CD4-positive, alpha-beta T cell treated with Interleukin-21 for 1 hour (primary cell): ENCODE data around the gene PPP1CC.
"Not testable (repeated sequence)": the region's sequence is repeated elsewhere in the genome, so short reads cannot be mapped to it uniquely, and the experiment has no call there.

Experiments
- DNase-seq: peaks from one replicate; pipeline ENCODE4 v3.0.0-alpha.2; 2020

Gene PPP1CC

DNA sequence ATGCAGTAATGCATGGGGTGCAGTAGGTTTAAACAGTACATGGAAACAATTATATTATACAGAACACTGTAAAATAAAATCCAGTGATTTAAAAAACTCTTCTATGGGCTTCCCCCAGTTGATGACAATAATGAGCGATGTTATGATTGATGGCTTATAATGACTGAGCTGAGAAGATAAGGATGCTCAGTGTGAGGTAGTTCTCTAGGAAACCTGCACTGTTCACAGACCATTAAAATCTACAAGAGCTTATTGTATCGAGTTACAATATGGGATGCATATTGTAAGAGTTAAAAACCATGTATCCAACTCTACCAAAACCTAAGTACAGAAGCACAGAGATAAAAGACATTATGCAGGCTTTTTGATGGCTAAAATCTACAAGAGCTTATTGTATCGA, 19.8 kb downstream of the PPP1CC start:
- not testable (repeated sequence) for DNase-seq

DNA sequence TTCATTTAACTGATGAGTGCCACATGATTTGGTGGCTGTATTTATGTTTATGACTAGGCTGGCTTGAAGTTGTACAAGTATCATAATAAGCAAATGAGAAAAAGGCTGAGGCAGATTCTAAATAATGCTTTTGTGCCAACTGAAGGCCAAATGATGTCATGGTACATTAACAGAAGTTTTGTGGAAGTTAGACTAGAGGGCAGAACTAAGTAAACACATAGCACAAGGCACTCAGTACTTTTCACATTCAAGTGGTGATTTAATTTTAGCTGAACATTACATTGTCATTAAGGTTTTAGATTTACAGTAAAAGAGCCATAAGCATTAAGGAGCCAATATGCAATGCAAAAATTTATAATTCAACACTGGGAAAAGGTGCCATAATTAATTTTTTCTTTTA, 21.1 kb downstream of the PPP1CC start:
- DNase-seq = no peak

DNA sequence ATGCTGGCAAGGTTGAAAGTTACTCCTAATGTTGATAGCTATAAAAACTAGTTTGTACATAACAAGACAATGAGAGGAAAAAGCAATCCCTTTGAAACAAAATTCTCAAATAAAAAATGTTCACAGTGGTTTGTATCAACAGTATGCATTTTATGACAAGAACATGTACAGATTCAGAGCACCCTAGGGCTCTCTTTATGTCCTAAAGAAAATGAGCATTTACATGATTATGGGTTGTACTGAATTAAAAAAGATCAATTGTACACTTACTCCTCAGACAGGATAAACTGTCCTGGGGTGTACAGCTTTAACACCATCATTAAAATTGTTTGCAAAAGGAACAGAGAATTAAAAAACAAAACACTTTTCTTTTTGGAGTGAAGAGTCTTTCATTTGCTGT, 22.2 kb downstream of the PPP1CC start:
- DNase-seq = no peak

DNA sequence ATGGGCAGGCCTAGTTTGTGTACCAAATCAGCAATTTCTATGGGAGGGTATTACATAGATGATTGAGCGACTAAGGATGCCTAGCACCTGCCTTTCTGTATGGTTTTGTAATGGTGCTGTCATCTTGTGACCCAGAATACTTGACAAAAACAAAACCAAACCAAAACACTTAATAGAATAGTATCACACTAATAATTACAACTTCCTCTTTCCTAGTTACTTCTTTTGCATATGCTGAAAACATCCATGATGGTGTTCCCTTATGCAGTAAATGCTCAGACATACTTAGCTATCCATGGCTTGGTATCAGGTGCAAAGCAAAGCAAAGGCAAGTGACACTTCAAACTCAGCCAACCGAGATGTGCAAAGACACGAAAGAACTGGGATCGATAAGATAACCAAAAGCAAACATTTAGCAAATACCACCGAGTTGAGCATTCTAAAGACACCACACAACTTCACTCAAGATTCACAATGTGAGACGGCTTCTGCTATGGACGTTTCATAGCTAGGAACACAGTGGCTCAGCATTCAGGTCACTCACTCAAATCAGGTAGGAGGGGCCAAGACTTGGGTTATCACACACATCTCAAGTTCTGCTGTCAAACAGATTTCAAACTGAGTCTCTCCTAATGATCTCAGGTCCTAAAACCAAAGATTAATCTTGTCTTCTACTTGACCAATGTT, 24.3 kb downstream of the PPP1CC start:
- no peak for DNase-seq

DNA sequence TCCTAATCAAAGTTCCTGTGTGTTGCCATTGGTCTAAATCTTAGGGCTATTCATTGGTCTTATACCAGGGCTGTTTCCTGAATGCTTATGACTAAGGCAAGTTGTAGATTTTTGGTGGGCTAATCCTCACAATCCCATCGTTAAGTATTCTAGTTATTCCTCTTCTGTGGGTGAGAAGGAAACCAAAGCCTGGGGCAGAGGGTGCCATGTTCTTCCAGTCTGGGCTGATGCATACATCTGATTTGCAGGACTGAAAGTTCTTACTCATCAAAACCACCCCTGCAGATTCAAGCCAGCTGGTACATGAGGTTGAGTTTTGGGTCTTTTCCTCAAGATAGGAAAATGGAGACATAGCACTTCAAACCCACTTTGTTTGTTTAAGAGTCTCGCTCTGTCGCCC, 25.7 kb downstream of the PPP1CC start:
- DNase-seq = no peak

DNA sequence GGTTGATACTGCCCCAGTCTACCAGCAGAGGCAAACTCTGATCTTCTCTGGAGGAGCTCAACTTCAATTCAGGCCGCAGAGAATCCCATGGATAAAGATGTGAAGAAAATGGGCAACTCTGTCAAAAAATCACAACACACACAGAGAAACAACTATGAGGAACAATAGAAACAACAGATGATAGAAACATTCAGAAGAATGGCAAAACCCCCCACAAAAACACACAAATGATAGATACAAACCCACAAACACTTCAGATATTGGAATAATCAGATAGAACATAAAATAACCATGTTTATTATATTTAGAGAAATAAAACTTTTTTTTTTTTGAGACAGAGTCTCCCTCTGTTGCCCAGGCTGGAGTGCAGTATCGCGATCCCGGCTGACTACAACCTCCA, 33.8 kb downstream of the PPP1CC start:
- DNase-seq = no peak

DNA sequence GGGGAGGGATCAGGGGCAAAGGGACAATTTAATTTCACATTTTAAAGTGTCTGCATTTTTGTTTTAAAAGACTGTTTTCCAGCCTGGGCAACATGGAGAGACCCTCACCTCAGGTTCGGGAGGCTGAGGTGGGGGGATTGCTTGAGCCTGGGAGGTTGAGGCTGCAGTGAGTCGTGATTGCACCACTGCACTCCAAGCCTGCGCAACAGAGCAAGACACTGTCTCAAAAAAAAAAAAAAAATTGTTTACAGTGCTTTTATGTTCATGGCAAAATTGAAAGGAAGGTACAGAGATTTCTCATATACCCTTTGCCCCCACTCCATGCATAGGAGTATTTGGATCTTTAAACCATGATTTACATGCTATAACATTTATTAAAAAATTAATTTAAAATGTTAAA, 37.4 kb downstream of the PPP1CC start:
- no peak for DNase-seq

DNA sequence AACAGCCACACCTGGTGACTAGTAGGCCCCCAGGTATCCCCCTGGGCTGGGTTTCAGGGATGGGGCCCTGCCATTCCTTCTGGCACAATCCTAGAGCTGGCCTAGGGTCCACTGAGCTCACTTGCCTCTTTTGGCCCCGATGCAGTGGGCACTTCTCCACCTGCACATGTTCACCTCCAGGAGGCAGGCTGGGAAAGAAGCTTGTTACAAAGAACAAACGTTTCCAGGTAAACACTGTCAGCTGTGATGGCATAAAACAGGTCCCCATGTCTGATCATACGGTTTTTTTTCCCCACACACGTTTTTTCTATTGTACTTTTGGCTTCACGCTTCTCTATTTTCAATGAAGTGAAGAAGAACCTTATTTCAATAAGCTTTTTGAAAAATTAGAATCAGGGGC, 37.9 kb downstream of the PPP1CC start:
- DNase-seq = peak; percentile 22

DNA sequence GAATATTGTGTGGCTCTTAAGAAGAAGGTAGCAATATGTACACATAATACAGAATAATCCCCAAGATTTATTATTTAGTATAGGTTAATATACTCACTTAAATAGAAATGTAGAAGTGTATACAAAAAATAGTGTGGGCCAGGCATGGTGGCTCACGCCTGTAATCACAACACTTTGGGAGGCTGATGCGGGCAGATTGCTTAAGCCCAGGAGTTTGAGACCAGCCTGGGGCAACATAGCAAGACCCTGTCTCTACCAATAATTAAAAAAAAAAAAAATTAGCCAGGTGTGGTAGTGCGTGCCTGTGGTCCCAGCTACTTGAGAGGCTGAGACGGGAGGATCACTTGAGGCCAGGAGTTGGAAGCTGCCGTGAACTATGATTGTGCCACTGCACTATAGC, 38.5 kb downstream of the PPP1CC start:
- DNase-seq = no peak

DNA sequence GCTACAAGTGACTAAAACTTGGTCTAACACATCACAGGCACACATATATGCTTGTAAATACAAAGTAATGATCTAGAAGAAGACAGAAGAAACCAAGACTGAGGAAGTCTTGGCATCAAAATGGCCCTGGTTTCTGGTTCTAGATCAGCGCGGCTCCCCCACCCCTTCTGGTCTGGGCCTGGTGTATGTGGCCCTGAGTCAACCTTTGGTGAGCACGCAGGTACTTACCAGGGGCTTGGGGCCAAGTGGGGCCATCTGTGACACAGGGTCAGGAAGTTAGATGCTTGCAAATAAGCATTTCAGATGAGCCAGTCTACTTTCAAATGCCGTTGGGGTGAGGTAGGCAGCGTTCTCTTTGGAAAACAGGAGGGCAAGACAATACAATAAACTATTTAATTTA, 40.6 kb downstream of the PPP1CC start:
- no peak for DNase-seq

DNA sequence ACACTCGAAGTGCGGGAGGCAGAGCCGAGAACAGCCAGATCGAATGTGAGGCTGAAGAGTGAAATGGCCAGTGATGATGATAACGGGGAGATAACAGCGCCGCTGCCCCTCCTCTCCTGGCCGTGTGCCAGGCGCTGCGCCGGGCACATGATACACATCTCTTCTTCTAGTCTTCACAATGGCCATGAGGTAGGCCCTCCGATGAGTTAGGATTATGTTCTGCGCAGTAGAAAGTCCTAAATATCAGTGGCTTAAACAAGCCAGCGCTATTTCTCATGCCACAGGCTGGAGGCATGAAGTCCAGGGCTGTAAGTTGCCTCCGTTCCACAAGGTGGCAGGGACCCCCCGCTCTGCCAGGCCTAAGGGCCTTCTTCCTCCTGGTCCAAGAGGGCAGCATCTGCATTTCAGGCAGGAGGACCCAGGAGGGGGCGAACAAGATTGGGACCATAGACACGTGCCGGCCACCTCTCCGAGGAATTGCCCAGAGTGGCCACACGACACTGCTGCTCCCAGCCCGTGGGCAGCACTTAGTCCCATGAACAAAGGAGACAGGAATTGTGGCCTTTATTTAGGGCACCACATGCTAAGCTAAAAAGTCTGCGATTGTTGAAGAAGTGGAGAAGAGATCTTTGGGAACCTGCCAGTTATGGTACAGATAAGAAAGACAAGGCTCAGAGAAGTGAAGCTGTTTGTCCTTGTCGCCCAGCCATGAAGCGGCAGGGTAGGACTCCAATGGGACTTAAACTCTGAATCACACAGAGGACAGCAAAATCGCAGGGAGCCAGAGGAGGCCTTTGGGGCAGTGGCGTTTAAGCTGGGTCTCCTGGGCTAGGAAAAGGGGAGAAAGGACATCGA, 42.9 kb downstream of the PPP1CC start:
- no peak for DNase-seq

DNA sequence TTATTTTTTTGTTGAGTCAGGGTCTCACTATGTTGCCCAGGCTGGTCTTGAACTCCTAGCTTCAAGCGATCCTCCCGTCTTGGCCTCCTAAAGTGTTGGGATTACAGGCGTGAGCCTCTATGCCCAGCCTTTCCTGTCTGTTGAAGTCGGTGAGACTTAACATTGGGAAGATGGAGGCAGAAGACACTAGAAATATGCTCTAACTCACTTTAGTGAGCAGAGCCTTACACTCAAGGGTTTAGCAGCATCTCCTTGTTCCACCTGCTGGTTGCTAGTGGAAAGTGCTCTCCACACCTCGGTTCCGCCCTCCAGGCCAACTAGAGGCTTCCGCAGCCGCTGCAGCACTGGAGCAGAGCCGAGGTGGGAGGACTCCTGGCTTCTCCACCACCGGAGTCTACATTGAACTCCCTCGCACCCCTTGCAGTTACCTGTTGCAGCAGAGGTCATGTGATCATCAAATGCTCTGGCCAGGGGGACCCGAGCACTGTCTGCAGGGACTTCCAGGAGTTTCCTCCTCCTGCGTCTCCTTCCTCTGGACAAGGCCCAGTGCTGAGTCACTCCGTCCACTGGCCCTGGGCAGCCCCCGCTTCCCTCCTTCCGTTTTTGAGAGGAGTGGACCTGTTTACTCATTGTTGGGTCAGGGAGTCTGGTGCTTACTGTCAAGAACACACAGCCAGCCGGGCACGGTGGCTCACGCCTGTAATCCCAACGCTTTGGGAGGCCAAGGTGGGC, 44.4 kb downstream of the PPP1CC start:
- peak; percentile 85 for DNase-seq

DNA sequence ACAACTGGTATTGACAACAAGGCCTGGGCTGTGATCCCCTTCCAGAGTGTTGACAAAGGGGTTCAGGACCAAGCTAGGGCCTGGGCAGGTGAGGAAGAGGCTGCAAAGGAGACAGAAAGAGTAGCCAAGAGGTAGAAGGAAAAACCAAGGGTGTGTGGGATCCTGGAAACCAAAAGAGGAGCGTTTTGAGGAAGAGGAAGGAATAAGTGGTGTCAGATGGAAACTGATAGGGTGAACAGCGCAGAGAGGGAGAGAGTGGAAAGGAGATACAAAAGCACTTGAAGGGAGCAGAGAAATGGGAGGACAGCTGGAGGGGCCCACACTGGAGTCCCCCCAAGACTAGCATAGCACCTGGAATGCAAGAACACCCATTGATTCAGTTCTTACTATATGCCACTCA, 45.5 kb downstream of the PPP1CC start:
- DNase-seq = no peak

DNA sequence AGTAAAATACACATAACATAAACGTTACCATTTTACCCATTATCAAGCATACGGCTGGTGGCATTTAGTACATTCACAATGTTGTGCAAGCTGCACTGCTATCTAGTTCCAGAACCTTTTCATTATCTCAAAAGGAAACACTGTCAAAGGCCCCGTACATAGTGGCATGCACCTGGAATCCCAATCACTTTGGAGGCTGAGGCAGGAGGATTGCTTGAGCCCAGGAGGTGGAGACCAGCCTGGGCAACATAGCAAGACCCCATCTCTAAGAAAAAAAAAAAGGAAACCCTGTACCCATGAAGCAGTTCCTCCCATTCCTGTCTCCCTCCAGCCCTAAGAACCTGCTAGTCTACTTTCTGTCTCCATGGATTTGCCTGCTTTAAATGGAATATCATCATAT, 46.4 kb downstream of the PPP1CC start:
- DNase-seq = no peak

DNA sequence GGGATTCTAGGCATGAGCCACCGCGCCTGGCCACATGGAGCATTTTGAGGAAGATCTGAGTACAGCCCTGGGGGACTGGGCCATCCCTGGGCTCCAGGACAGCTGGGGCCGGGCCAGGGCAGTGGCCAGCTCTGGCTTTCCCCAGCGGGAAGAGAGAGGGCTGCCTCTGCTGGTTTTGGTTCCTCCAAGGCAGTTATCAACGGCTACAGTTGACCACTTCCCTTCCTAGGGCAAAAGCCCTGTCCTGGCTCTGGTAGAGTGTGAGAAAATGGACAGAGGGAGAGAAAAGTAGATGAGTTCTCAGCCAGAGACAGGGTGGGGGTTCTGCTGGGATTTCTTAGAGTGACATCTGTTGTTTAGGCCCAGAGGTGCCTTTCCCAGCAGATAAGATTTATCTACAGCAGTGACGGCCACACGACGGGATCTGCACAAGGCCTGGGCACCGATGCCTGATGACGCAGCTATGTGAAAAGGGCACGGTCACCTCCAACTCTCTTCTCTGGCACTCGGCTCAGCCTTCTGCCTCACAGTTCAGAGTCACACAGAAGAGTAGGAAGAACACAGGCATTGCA, 48.3 kb downstream of the PPP1CC start:
- no peak for DNase-seq

DNA sequence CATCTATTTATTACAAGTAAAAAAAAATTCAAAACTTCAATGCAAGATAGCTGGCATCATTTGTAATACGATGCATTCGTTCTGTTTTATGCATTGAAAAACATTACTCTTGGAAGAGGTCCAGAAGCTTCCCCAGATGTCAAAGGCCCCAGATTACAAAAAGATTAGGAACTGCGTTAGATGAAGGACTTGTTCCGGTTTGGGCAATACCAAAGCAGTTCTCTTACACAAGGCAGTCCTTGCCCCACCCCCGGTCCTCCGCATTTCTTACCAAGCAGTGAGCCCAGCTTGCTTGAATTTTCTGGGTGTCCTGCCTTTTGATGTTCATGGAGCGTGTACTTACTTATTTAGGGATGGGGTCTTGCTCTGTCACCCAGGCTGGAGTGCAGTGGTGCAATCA, 49.0 kb downstream of the PPP1CC start:
- DNase-seq = no peak

DNA sequence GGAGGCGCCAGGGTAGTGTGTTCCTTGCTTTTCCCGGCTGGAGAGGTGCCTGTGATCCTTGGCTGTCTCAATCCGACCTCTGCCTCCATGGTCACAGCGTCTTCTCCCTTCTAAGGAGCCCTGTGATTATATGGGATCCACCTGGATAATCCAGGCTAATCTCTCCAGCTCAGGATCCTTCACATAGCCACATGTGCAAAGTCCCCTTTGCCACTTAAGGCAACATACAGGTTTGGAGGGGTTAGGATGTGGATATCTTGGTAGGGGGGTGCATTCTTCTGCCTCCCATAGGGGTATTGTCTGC, 52.6 kb downstream of the PPP1CC start:
- DNase-seq = no peak

DNA sequence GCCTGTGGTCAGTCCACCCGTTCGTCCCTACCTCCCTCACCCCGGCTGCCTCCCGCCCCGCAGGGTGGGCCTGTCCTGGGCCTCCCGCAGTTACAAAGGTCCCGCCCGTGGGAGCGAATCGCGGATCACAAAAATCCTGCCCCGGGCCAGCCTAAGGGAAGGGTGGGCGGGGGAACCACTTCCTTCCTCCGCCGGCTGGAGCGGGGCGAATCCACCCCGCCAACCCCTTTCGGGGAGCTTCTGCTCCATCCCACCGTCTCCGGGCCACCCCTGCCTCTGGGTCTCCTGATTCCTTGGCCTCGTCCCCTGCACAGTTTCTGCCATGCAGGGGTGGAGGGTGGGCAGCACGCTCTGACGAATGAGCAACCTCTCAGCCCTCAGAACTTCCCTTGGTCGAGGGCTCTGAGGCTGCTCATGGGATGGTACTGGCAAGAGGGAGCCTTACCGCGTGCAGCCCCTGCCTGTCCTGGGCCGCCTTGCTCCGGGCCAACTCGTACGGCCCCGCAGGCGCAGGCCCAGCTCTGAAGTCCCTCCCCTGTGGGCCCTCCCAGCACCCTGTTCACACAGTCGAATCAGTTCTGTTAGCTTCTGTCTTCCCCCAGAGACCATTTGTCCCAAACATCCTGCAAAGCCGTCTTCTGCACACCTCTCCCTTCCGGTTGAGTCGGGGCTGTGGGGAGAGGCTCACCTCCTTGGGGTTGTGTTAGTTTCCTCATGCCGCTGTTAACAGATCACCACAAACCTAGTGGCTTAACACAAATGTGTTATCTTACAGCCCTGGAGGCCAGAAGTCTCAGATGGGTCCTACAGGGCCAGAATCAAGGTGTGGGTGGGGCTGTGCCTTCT, 53.2 kb downstream of the PPP1CC start:
- peak; percentile 53 for DNase-seq

DNA sequence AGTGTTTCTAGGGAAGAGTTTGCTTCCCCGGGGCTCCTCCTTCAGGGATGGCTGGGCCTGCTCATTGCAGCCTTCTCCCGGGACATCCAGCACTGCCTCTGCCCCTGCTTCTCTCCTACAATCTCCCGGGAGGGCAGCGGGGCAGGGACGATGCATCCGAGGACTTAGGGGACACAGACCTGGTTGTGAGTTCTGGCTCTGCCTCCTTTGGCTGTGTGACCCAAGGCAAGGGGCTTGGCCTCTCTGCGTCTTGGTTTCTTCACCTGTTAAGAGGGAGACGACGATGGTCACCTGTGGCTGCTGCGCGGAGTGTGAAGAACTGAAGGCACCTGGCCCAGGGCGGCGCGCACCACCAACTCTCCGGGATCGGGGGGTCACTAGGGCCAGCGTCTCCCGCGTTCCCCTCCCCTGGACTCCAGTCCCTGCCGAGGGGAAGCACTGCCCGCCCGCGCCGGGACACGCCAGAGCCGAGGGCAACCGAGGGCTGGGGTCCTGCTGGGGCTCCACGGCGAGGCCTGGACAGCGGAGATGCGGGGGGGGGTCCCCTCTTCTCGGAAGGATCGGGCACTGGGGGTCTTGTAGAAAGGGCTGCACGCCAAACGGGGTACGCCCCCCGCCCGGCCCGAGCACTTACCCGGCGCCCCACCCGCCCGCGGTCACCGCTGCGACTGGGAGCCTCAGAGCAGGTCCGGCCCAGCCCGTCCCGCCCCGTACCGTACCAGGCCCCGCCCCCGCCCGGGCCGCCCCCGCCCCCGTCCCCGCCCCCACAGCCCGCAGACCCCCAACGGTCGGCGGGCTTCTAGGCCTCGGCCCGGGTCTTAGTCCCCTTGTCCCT, 54.0 kb downstream of the PPP1CC start, which contains the start of gene HVCN1:
TSS of gene HVCN1 (minus strand) at position 670 of the 835 bp plus-strand sequence. CDS start 5,870 bp downstream, outside the sequence.
- peak; percentile 39 for DNase-seq

DNA sequence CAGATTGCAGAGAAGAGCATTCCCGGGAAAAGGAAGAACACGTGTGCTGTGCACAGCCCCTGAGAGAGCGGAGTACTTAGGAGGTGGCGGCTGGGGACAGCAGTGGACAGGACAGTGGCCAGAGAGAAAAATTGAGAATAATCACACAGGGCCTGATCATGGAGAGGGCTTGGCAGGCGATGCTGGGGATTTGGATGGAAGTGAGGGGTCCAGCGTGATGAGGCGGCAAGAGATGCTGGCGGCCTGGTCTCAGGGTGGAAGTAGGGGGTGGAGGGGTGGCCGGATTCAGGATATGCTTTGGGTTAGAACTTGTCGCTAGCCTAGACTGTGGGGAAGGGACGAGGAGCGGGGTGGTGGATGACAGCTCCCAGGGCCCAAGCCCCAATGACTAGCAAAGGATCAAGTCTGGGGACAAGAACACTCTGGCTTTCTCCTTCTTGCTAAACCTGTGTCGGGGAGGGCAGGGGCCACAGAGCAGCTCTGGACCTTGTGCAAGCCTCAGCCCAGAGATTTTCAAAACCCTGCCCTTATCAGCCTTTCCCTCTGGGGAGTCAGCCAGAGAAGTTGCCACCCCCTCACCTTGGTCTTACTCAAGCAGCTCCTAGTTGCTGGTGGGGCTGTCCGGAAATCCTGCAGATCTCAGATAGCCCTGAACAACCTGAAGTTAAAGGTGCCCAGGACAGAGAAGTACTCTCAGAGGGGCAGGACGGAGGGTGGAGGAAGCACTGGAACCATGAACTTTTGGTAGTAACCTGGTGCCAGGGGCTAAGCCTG, 55.1 kb downstream of the PPP1CC start:
- DNase-seq = no peak
